Embryonic facial prominence (tissue), 1 donor: ENCODE data around the gene CDH23.

Experiments used
- DNase-seq: peaks from one replicate; pipeline ENCODE4 v3.0.0-alpha.2; 2016; ENCODE audit errors: extremely low spot score

The CDH23 gene

DNA sequence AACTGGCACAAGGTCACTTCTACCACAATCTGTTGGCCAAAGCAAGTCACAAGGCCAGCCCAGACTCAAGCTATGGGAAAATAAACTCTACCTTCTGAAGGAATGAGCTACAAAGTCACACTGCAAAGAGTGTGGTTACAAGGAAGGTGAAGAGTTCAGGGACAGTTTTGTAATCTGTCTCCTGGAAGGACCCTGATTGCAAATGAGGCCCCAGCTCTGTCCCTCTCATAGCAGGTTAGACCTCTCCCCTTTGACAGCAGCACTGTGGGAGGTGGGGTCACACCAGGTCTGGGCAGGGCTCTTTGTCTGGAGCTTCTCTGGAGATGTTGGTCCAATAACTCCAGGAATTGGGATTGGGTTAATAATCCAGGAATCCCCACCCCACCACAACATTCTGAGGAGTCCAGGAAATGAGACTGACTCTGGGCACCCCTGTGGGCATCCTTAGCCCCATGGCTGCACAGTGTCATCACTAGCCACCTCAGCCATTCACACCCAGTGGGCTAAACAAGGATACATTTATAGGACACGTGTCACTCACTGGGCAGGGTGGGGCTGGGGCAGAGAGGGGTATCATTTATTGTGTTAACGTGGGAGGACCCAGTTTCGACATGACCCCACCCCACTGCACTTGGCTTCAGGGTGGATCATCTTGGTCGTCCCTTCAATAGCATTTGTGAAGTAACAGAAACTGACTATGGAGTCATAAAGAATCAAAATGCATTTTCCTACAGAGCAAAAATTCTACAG is 346.5 kb downstream of the CDH23 start:
- no peak for DNase-seq

GRCh38 chr10:71743866-71744265 is 347.1 kb downstream of the CDH23 start:
- no peak for DNase-seq

GRCh38 chr10:71744897-71745663 is 348.4 kb downstream of the CDH23 start:
- DNase-seq: no peak

DNA sequence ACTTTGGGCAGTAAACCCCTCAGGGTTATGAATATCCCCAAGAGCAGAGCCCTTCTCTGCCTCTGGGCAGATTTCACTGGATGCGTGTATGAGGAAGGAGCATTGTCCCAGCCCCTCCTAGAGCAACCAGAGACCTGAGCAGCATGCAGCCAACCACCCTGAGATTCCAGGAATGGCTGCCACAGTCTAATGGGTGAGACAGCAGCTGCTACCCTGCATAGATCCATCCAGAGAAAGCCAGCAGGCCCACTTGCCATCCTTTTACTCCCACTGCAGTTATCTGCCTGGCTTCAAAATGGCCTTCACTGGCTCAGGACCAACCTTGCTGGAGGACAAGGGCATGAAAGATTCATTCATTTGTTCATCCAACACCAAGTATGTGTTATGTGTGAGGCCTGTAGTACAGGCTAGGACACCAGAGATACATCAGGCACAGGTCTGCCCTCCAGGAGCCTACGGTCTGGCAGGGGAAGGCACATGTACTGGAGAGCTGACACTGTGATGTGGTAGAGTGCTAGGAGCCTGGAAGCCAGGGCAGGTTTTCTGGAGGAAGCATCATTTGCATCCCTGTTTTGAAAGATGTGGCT is 349.0 kb downstream of the CDH23 start:
- no peak for DNase-seq

DNA sequence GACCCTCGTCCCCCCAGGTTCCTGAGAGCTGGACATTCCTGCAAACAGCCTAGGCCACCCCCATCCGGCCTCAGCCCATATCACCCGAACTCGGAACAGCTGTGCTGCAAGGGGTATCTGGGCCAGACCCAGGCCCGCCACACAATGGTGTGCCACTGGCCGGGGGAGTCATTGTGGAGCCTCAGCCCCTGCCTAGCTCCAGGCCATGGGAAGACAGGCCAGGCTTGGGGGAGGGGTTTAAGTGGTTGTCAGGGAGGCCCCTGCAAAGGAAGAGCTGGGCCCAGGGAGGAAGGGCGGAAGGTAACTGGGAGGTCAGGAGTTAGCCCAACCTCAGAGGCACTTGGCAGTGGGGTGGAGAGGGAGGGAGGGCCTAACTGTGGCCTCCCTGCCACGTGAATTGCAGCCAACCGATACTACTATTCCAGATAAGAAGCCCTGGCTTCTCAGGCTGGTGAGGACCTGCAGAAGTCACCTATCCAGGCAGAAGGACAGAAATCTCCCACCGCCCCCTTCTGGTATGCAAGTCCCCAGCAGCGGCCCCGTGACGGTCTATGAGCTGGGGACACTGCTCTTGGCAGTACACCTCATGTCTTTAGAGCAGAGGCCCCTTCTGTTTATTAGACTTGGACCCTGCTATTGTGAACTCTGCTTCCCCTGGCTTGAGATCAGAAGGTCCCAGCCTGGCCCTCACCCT is 349.8 kb downstream of the CDH23 start:
- no peak for DNase-seq

- no peak for DNase-seq
Measured at GRCh38 chr10:71747039-71747531, 350.4 kb downstream of the CDH23 start.

DNA sequence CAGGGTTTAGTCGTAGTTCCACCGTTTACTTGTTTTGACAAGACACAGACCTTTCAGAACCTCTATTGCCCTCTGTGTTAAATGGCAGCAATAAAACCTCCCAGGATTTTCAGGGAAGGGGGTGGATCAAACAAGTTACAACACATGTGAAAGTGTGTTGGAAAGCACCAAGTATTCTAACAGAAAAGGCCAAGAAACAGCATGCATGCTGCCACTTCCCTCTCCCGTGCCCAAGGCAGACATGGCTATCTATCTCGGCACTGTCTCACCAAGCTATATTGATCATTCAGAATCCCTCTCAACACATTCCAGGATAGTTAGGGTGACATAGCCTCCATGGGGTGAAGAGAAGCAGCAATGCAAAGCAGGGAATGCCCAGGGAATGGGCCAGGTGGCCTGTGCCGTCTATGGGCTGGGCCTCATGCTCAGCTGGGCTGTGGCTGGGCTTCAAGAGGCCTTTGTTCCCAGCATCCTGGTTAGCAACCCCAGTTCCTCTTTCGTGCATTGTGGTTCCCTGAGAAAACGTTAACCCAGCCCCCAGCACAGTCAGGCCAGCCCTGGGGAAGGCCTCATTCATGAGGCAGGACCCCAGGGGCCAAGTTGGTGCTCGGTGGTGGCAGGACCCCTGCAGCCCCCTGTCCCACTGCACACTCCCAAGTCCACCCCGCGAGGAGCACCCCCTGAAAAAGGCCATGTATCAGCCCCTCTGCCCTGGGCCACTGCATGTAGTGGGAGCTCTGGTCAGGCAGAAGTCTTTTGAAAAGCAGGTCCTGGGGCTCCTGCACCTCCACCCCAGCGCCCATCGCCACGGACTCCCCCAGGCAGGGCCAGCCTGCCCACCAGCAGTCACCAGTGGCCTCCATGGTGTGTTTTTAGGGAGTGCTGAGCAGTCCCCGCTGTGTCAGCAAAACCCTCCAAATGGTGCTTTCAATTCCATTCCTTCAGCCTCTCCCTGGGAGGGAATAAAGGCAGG is 351.1 kb downstream of the CDH23 start:
- DNase-seq: no peak

DNA sequence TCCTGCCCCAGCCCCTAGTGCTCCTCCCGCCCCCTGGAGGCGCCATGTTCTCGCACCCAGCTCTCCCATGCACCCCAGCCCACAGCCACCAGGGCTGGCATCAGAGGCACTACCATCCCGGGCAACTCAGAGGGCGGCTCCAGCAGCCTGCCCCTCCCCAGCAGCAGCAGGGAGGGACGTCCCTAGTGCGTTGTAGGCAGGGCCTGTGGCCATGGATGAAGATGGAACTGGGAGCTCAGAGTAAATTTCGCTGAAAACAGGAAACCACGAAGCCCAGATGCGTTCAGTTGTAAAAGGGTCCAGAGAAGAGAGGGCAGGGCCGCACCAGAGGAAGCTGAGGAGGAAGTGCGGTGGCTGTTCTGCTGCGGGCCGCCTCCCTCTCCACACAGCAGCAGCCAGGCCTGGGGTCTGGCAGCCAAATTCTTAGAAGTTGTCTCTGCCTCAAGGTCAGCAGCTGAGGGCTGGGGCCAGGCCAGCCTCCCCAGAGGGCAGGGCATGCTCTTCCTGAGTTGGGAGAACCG is 352.0 kb downstream of the CDH23 start:
- no peak for DNase-seq

- no peak for DNase-seq
Measured at GRCh38 chr10:71749396-71749795, 352.7 kb downstream of the CDH23 start.

- no peak for DNase-seq
Measured at GRCh38 chr10:71750124-71750841, 353.6 kb downstream of the CDH23 start.

- no peak for DNase-seq
Measured at GRCh38 chr10:71750986-71751385, 354.3 kb downstream of the CDH23 start.

DNA sequence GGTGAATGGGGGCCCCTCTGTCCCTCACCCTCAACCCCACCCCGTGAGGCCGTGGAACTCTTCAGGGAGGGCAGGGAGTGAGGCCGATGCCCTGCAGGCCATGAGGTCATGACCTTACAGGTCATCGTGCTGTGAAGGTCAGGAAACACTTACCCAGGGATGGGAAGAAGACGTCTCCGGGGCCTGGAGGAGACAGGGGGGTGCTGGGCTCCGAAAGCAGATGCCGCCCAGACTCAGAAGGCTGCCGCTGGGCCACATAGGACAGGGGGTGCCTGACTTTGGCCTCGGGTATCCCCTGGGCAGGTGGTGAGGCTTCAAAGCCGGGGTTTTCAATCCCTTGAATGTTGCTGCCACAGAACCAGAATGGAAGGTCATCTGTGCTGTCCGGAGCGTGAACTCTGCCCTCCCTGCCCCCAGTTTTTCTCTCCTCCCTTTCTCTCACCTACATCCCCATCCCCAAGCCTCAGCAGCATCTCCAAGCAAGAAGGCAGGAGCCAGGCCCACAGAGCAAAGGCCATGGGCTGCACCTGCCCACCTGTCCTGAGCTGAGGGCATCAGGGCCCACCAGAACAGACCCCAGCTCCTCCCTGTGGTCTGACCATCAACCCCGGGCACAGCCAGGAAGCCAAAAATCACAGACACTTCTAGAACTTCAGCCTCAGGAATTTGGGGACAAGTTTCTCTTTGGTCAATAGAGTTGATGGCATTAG is 354.9 kb downstream of the CDH23 start:
- no peak for DNase-seq

GRCh38 chr10:71752391-71753090 is 355.8 kb downstream of the CDH23 start:
- no peak for DNase-seq

GRCh38 chr10:71753091-71753959 is 356.6 kb downstream of the CDH23 start:
- no peak for DNase-seq

- no peak for DNase-seq
Measured at GRCh38 chr10:71753960-71754505, 357.3 kb downstream of the CDH23 start.

DNA sequence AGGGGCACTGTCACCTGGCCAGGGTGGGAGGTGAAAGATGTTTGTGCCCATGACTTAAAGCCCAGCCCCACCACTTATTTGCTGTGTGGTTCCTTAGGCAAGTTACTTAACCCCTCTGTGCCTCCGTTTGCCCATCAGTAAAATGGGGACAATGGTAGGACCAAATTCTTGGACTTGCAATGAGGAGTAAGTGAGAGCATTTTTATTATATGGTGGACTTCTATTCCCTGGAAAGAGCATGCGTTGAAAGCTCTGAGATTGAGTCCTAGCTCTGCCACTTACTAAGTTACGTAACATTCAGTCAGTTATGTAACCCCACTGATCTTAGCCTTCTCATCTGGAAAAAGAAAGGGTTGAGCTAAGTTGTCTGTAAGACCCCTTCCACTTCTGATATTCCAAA is 357.8 kb downstream of the CDH23 start:
- no peak for DNase-seq

DNA sequence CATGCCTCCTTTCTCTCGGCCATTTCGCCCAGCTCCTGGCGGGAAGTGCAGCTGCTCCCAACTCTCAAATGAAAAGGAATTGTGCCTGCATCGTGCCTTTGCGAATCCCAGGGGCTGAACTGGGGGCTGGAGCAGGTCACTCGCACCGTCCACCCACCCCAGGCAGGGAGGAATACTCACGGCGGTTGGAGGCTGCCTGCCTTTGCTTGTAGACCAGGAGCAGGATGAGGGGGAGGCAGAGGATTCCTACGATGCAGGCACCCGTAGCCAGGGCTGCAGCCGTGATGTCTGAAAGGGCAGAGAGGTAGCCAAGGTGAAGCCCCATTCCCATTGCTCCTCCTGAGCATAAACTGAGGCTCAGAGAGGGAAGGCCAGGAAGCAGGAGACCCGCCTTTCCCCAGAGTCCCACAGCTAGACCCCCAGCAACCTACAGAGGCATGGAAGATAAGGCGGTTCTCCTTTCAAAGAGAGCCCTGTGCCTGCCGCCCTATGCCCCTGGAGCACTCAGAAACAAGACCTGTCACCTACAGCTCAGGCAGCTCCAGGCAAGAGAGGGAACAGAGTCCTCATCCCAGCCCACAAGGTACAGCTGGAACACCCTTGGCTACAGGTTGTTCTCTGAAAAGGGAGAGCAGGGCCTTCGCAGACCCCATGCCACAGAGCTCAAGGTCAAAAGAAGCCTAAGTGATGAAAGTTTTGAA is 358.6 kb downstream of the CDH23 start:
- DNase-seq: no peak
